Caco-2 (cell line): ENCODE data around the gene FHIT. TPM values are rescaled to one million over a fixed set of nuclear protein-coding genes. Genes with fewer than 3 reads are reported as not detected.

Experiments
- BruUV-seq: library from RNA; stranded (reverse); fragments of 400-500 nt; replicated peaks from 2 replicates; lab custom pipeline; 2021; lab: Mats Ljungman, UMichigan
- CTCF ChIA-PET: fragments of 300-600 bp; sonication (Branson Sonifier 250); formaldehyde crosslinking; loops from one replicate; lab custom pipeline; 2022; ENCODE audit warnings: antibody characterized with exemption; lab: Charles Lee
- POLR2A ChIA-PET: fragments of 300-600 bp; sonication (Branson Sonifier 250); formaldehyde crosslinking; loops from one replicate; lab custom pipeline; 2022; ENCODE audit warnings: antibody characterized with exemption; lab: Charles Lee
- DNase-seq, 2 experiments: peaks; one replicate each; pipeline versions ENCODE4 v3.0.0 to v3.0.0-alpha.2; 2020 to 2022
- H3K27me3 ChIP-seq: replicated peaks from 2 replicates; pipeline ENCODE4 v1.6.0; 2011; ENCODE audit warnings: low read length; ENCODE audit not compliant: control insufficient read depth, insufficient read depth
- H3K36me3 ChIP-seq: 2 replicates; pipeline ENCODE4 v1.5.1; 2011; ENCODE audit warnings: low read length; ENCODE audit not compliant: control insufficient read depth, insufficient read depth
- H3K4me1 ChIP-seq: fragments of 250-450 bp; sonication (Bioruptor Pico); 2 replicates; pipeline ENCODE4 v1.5.1; 2020; ENCODE audit warnings: mild to moderate bottlenecking
- H3K4me3 ChIP-seq: 2 replicates; pipeline ENCODE4 v1.5.1; 2011; ENCODE audit warnings: low read depth, mild to moderate bottlenecking, control low read depth, low read length
- H3K9me3 ChIP-seq: fragments of 250-450 bp; sonication (Bioruptor Pico); 2 replicates; pipeline ENCODE4 v1.5.1; 2020; ENCODE audit warnings: mild to moderate bottlenecking, moderate library complexity
- H3K27ac Mint-ChIP-seq: one replicate; pipeline ENCODE4 v1.8.0; 2022; ENCODE audit warnings: mixed read lengths; ENCODE audit not compliant: unreplicated experiment
- H3K27me3 Mint-ChIP-seq: one replicate; pipeline ENCODE4 v1.8.0; 2022; ENCODE audit warnings: mixed read lengths; ENCODE audit not compliant: insufficient read depth, unreplicated experiment
- H3K36me3 Mint-ChIP-seq: one replicate; pipeline ENCODE4 v1.8.0; 2022; ENCODE audit warnings: mild to moderate bottlenecking, mixed read lengths; ENCODE audit not compliant: insufficient read depth, unreplicated experiment
- H3K4me1 Mint-ChIP-seq: one replicate; pipeline ENCODE4 v1.8.0; 2022; ENCODE audit warnings: low read depth, mixed read lengths; ENCODE audit not compliant: unreplicated experiment
- H3K4me3 Mint-ChIP-seq: one replicate; pipeline ENCODE4 v1.8.0; 2022; ENCODE audit warnings: mild to moderate bottlenecking, moderate library complexity, mixed read lengths; ENCODE audit not compliant: unreplicated experiment
- H3K9me3 Mint-ChIP-seq: one replicate; pipeline ENCODE4 v1.8.0; 2022; ENCODE audit warnings: mixed read lengths; ENCODE audit not compliant: unreplicated experiment
- CTCF ChIP-seq, 2 experiments: fragments of 200-600 bp in 1 of 2; IDR thresholded peaks; 1 replicate in 1 of 2; 2 replicates in 1 of 2; pipeline versions ENCODE4 v1.5.1 to v1.8.0; 2011 to 2022; ENCODE audit warnings: antibody characterized with exemption in 1 of 2, control low read depth in 1 of 2, inconsistent platforms in 1 of 2, low read depth in 1 of 2, low read length in 1 of 2, mild to moderate bottlenecking in 1 of 2, moderate library complexity in 1 of 2; ENCODE audit not compliant: insufficient read depth in 1 of 2, severe bottlenecking in 1 of 2, unreplicated experiment in 1 of 2
- intact Hi-C: fragments of 100-400 bp; cut with micrococcal nuclease; formaldehyde crosslinking; loops from one replicate; pipeline ENCODE4 v1.10.0; 2022; ENCODE audit not compliant: unreplicated experiment
- total RNA-seq: library from RNA; stranded (reverse); gene quantifications from 2 replicates; pipeline ENCODE4 v1.2.3, GENCODE V29; 2022

Gene FHIT
- total RNA-seq, 1 experiment from 2014 or later, result 8.3 TPM

DNA sequence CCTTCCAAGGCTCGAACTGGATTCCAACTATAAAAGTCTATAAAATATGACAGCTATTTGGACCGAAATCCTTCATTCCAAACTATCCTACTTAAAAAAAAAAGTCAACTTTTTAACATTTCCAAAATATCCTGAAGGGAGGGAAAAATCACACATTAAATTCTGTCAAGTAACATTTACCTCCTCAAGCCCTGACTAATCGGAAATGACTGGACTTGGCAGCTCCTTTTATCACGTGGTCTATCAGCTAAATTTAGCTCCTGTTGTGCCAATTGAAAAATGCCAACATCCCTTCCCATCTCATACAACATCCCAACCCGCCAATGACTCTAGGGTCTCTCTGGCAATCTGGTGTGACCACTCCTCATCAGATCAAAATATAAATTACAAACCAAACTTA lies 297.9 kb downstream of the FHIT start:
- H3K36me3 Mint-ChIP-seq, result no peaks in the 10 kb centered on the region
- intact Hi-C loops, result no loop called here
- no peak for TF ChIP-seq CTCF (IDR thresholded peaks at IDR 0.05; ENCODE audit: insufficient read depth in 1 of 2, low read depth in 1 of 2, low read length in 1 of 2, severe bottlenecking in 1 of 2, unreplicated experiment in 1 of 2)
- no peak overlapping the region for H3K4me3 ChIP-seq
- no TSS peak for BruUV-seq
- no peaks in the 10 kb centered on the region for H3K4me1 Mint-ChIP-seq
- no peaks in the 10 kb centered on the region for H3K27me3 ChIP-seq
- H3K9me3 ChIP-seq, result no peaks in the 10 kb centered on the region
- H3K9me3 Mint-ChIP-seq, result peaks cover 11% of the 10 kb centered on the region
- no peaks in the 10 kb centered on the region for H3K27me3 Mint-ChIP-seq
- no peaks in the 10 kb centered on the region for H3K36me3 ChIP-seq
- no peaks in the 10 kb centered on the region for H3K4me1 ChIP-seq
- DNase-seq, result no peak
- ChIA-PET CTCF (no interaction called here), POLR2A (no interaction called here)
- H3K4me3 Mint-ChIP-seq, result no peak overlapping the region
- H3K27ac Mint-ChIP-seq, result no peak overlapping the region

DNA sequence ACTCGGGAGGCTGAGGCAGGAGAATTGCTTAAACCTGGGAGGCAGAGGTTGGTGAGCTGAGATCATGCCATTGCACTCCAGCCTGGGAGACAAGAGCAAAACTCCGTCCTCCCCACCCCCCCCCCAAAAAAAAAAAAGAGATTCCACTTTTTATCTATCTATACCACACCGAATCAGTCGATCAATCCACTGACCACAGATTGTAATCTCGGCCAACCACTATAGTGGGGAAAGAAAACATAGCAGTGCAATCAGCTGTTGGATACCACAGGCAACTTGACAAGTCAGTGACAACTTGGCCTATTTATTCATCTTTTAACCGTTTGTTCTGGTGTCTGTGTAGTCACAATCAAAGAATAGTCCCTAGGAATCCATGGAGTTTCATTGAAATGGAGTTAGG lies 299.2 kb downstream of the FHIT start:
- intact Hi-C loops, result no loop called here
- TF ChIP-seq CTCF (IDR thresholded peaks at IDR 0.05; ENCODE audit: insufficient read depth in 1 of 2, low read depth in 1 of 2, low read length in 1 of 2, severe bottlenecking in 1 of 2, unreplicated experiment in 1 of 2), result no peak
- DNase-seq, result no peak
- no TSS peak for BruUV-seq
- peaks cover 11% of the 10 kb centered on the region for H3K9me3 Mint-ChIP-seq
- H3K27me3 Mint-ChIP-seq, result no peaks in the 10 kb centered on the region
- Histone ChIP-seq H3K9me3 (no peaks in the 10 kb centered on the region), H3K27me3 (no peaks in the 10 kb centered on the region), H3K4me1 (no peaks in the 10 kb centered on the region), H3K4me3 (no peak overlapping the region), H3K36me3 (no peaks in the 10 kb centered on the region)
- no peaks in the 10 kb centered on the region for H3K4me1 Mint-ChIP-seq
- ChIA-PET CTCF (no interaction called here), POLR2A (no interaction called here)
- H3K36me3 Mint-ChIP-seq, result no peaks in the 10 kb centered on the region
- no peak overlapping the region for H3K4me3 Mint-ChIP-seq
- H3K27ac Mint-ChIP-seq, result no peak overlapping the region

GRCh38 chr3:60949146-60949545 lies 302.1 kb downstream of the FHIT start:
- no TSS peak for BruUV-seq
- Mint-ChIP-seq H3K4me1 (no peaks in the 10 kb centered on the region), H3K9me3 (no peaks in the 10 kb centered on the region), H3K27ac (no peak overlapping the region), H3K36me3 (no peaks in the 10 kb centered on the region), H3K4me3 (no peak overlapping the region), H3K27me3 (no peaks in the 10 kb centered on the region)
- Histone ChIP-seq H3K9me3 (no peaks in the 10 kb centered on the region), H3K4me3 (no peak overlapping the region), H3K27me3 (no peaks in the 10 kb centered on the region), H3K36me3 (no peaks in the 10 kb centered on the region), H3K4me1 (no peaks in the 10 kb centered on the region)
- no peak for DNase-seq
- ChIA-PET POLR2A (no interaction called here), CTCF (interaction anchor here (2.0 kb wide), 1 partner anchor 194 kb away, joined by 7 read pairs; no protein-coding TSS in a partner anchor)
- intact Hi-C loops, result loop anchor here (10.0 kb wide), 1 partner anchor 194 kb away; no protein-coding TSS in a partner anchor
- TF ChIP-seq CTCF (IDR thresholded peaks at IDR 0.05; ENCODE audit: insufficient read depth in 1 of 2, low read depth in 1 of 2, low read length in 1 of 2, severe bottlenecking in 1 of 2, unreplicated experiment in 1 of 2), result no peak
